Transverse colon (tissue), 4 donors: Measurements from ENCODE around the gene RAD23A. TPM values are rescaled to one million over a fixed set of nuclear protein-coding genes. Genes with fewer than 3 reads are reported as not detected.
A peak's percentile ranks its signal among the peaks of the same experiment; 100 is the strongest.

Experiments used
- DNase-seq: peaks from one replicate; pipeline ENCODE4 v3.0.0-alpha.2; 2019
- H3K27ac ChIP-seq, 4 donors: fragments of 200-600 bp; sonication (generic); 2 replicates each; pipeline ENCODE4 v1.5.1; 2016 to 2018; ENCODE audit warnings: inconsistent platforms in 4 of 4
- H3K27me3 ChIP-seq: fragments of 200-600 bp; sonication (generic); 2 replicates; pipeline ENCODE4 v1.5.1; 2017; ENCODE audit warnings: inconsistent platforms
- H3K36me3 ChIP-seq, 4 donors: fragments of 200-600 bp; sonication (generic); 2 replicates each; pipeline ENCODE4 v1.5.1; 2017 to 2019; ENCODE audit warnings: inconsistent platforms in 4 of 4
- H3K4me1 ChIP-seq, 4 donors: fragments of 200-600 bp; sonication (generic); 2 replicates each; pipeline ENCODE4 v1.5.1; 2017 to 2020; ENCODE audit warnings: inconsistent platforms in 4 of 4
- H3K4me3 ChIP-seq, 4 donors: fragments of 200-600 bp; sonication (generic); 1 replicate in 1 of 4; 2 replicates in 3 of 4; pipeline versions ENCODE4 v1.5.1 to v1.6.1; 2017 to 2019; ENCODE audit warnings: inconsistent platforms in 4 of 4
- H3K9me3 ChIP-seq, 2 donors: fragments of 200-600 bp; sonication (generic); 2 replicates each; pipeline ENCODE4 v1.5.1; 2017 to 2019; ENCODE audit warnings: inconsistent platforms in 2 of 2
- EP300 ChIP-seq: sonication (generic); formaldehyde crosslinking; IDR thresholded peaks from one replicate; pipeline ENCODE4 v1.6.1; 2017; ENCODE audit warnings: antibody characterized with exemption, low read depth
- POLR2A ChIP-seq: fragments of 450-650 bp; IDR thresholded peaks from one replicate; pipeline ENCODE4 v1.6.1; 2016; ENCODE audit warnings: antibody characterized with exemption, mild to moderate bottlenecking, moderate library complexity
- POLR2AphosphoS5 ChIP-seq, 3 donors: sonication (generic); formaldehyde crosslinking; IDR thresholded peaks; one replicate each; pipeline ENCODE4 v1.6.1; 2016; ENCODE audit warnings: antibody characterized with exemption in 3 of 3
- WGBS, 2 donors: methylation state at CpG; one replicate each; pipeline ENCODE4 v1.1.5; 2018; ENCODE audit warnings: low coverage in 1 of 2; 5-methylcytosine and 5-hydroxymethylcytosine counted together
- in situ Hi-C, 4 donors: fragments of 200-750 bp; cut with MboI; loops; one replicate each; pipeline versions ENCODE4 v1.15.0 to v1.15.1; 2017; ENCODE audit warnings: low sequenced_read_pairs in 3 of 4, low pct_ligation_motif_present in 1 of 4, low pct_unique_long_range_greater_than_20kb in 1 of 4
- intact Hi-C: fragments of 100-400 bp; cut with DNase I; formaldehyde crosslinking; loops from one replicate; pipeline ENCODE4 v1.15.1; 2023; ENCODE audit warnings: low total_unique reads
- total RNA-seq, 4 donors: library from RNA; depleted of rRNA; stranded (reverse); fragments of >200 nt; gene quantifications; one replicate each; pipeline ENCODE4 v1.1.0, GENCODE V29; 2016
- TF ChIP-seq, protein P1 (sequence below), 5 experiments: fragments of 200-600 bp in 3 of 5; fragments of 450-650 bp in 2 of 5; sonication (generic) in 3 of 5; IDR thresholded peaks; 1 replicate in 2 of 5; 2 replicates in 3 of 5; pipeline ENCODE4 v1.5.1; 2016 to 2017; ENCODE audit warnings: antibody characterized with exemption in 5 of 5, inconsistent platforms in 3 of 5, mild to moderate bottlenecking in 2 of 5, moderate library complexity in 1 of 5

RAD23A gene
- 10 to 100 TPM; 57.9 to 87.9 (median 75.9) TPM for total RNA-seq

DNA sequence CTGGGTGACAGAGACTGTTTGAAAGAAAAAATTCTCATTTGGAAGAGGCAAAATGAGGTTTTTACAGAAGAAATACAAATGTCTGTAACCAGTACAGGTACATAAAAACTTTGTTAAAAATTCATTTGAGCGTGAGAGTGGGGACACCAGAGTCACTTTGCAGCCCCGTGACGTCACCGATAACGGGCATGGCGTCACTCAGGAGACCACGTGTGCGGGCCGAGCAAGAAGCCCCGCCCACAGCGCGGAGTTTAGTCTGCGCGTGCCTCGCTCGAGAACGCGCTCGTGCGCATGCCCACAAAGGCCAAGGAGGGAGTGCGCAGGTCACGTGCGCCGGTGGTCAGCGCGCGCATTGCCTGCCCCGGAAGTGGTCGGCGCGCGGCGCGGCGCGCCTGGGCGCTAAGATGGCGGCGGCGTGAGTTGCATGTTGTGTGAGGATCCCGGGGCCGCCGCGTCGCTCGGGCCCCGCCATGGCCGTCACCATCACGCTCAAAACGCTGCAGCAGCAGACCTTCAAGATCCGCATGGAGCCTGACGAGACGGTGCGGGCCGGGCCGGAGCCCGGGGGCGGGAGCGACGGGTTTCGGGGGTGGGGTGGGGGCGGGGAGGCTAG, at the start of gene RAD23A:
RAD23A (plus strand) TSS at position 384 of the 613 bp plus-strand sequence; CDS start at position 471, 87 bp downstream.
- Histone ChIP-seq H3K27me3 (no peaks in the 10 kb centered on the region), H3K27ac (peak within 1 kb of the TSS; percentile 95 to 97 (median 96)), H3K9me3 (no peaks in the 10 kb centered on the region), H3K36me3 (peaks cover 0 to 52% (median 25%) of the 10 kb centered on the region in 4 donors), H3K4me1 (peaks cover 10 to 48% (median 22%) of the 10 kb centered on the region in 4 donors), H3K4me3 (peak within 1 kb of the TSS; percentile 67 to 92 (median 83))
- peak; percentile 99 for DNase-seq
- in situ Hi-C loops (no loop called here), intact Hi-C loops (loop anchor here (10.0 kb wide), 1 partner anchor 61 kb away; the partner anchor contains the start of genes DNASE2 and KLF1)
- 1% methylated on average over 42 of the region's 62 CpGs; no CpG with 5 or more reads in 1 of the 2 donors for WGBS, 2 donors
- TF ChIP-seq EP300 (no peak), POLR2A (peak; percentile 91), POLR2AphosphoS5 (IDR thresholded peaks at IDR 0.05) (peak; percentile 98 to 99 (median 98))
- TF ChIP-seq, protein P1, sequence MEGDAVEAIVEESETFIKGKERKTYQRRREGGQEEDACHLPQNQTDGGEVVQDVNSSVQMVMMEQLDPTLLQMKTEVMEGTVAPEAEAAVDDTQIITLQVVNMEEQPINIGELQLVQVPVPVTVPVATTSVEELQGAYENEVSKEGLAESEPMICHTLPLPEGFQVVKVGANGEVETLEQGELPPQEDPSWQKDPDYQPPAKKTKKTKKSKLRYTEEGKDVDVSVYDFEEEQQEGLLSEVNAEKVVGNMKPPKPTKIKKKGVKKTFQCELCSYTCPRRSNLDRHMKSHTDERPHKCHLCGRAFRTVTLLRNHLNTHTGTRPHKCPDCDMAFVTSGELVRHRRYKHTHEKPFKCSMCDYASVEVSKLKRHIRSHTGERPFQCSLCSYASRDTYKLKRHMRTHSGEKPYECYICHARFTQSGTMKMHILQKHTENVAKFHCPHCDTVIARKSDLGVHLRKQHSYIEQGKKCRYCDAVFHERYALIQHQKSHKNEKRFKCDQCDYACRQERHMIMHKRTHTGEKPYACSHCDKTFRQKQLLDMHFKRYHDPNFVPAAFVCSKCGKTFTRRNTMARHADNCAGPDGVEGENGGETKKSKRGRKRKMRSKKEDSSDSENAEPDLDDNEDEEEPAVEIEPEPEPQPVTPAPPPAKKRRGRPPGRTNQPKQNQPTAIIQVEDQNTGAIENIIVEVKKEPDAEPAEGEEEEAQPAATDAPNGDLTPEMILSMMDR (IDR thresholded peaks at IDR 0.05): peak in 1 of 5 experiments; percentile 27

DNA sequence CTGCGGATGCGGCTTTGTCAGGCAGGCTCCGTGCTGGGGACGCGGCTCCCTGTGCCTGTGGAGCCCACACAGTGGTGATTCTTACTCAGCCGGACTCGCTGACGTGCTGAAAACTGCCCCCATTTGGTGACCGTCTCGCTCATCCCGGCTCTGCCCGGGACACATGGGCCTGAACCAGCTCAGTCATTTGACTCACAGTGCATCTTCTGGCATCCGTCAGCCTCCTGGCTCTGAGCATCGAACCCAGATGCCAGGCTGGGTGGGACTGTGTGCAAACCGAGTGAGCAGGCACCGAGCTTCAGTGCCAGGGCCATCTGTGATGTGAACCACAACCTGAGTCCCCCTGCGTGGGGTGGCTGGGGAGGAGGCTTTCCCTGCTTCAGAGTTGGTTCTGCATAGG, 49.2 kb upstream of the RAD23A start:
- Histone ChIP-seq H3K36me3 (no peaks in the 10 kb centered on the region), H3K27ac (no peak overlapping the region), H3K4me1 (peaks cover 8 to 11% (median 10%) of the 10 kb centered on the region in 4 donors), H3K9me3 (no peaks in the 10 kb centered on the region), H3K27me3 (no peaks in the 10 kb centered on the region), H3K4me3 (no peak overlapping the region)
- TF ChIP-seq EP300 (no peak), POLR2AphosphoS5 (IDR thresholded peaks at IDR 0.05) (no peak), POLR2A (no peak)
- TF ChIP-seq, protein P1 (IDR thresholded peaks at IDR 0.05): no peak
- in situ Hi-C loops: no loop called here
- intact Hi-C loops: no loop called here
- no peak for DNase-seq
- 80 to 96% methylated on average over 2 to 17 of the region's 17 CpGs for WGBS, 2 donors

DNA sequence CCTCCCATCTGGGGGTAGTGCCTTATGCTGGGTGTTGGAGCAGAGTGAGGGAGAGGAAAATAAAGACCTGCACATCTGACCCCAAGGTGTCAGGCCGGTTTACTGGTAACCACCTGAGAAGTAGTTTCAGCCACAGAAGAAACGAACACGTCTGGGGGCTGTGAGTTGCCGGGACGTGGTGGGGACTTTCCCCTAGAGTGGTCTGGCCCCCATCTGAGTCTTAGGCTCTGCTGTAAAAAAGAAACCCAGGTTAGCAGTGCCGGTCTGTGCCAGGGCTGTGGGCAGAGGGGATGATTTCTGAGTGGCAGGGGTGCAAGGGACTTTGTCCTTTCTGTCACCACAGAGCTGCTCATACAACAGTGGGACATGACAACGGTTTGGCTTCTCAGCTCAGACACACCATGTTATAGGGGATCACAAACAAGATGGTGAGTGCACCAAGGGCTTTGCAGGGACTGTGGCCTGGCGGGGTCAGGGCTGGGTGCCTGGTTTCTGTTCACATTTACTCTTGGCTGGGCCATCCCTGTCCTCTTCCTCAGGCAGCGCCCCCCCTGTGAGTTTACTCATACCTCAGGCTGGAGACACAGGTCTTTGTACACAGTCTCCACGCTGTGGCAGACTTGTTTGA, 45.7 kb upstream of the RAD23A start:
- Histone ChIP-seq H3K36me3 (no peaks in the 10 kb centered on the region), H3K27ac (peak overlapping the region in 1 of 4 donors; percentile 38), H3K9me3 (no peaks in the 10 kb centered on the region), H3K4me1 (no peaks in the 10 kb centered on the region), H3K4me3 (no peak overlapping the region), H3K27me3 (no peaks in the 10 kb centered on the region)
- TF ChIP-seq POLR2A (no peak), POLR2AphosphoS5 (IDR thresholded peaks at IDR 0.05) (no peak), EP300 (no peak)
- TF ChIP-seq, protein P1 (IDR thresholded peaks at IDR 0.05): no peak
- in situ Hi-C loops (no loop called here), intact Hi-C loops (no loop called here)
- peak; percentile 51 for DNase-seq
- WGBS, 2 donors: 79% methylated on average over 10 of the region's 10 CpGs; no CpG with 5 or more reads in 1 of the 2 donors

DNA sequence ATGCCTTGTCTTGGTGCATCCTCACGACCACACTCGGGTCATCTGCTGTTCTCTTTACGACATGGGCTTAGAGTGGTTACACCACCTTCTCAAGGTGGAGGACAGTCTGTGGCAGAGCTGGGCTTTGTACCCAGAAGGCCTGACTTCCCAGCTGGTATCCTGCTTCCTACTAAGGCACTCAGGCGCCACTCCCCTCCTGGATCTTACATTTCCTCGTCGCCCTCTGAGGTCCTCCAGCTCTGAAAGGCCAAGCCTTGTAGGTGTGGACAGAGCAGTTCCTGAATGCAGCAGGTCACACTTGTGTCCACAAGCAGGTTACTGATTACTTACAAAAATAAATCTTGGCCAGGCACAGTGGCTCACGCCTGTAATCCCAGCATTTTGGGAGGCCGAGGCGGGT, 38.5 kb upstream of the RAD23A start:
- no peak for DNase-seq
- WGBS, 2 donors: 72 to 81% methylated on average over 3 to 9 of the region's 9 CpGs
- TF ChIP-seq POLR2AphosphoS5 (IDR thresholded peaks at IDR 0.05) (no peak), EP300 (no peak), POLR2A (no peak)
- TF ChIP-seq, protein P1 (IDR thresholded peaks at IDR 0.05): no peak
- Histone ChIP-seq H3K4me1 (peaks cover 0 to 3% (median 2%) of the 10 kb centered on the region in 4 donors), H3K27ac (no peak overlapping the region), H3K27me3 (no peaks in the 10 kb centered on the region), H3K4me3 (no peak overlapping the region), H3K9me3 (no peaks in the 10 kb centered on the region), H3K36me3 (no peaks in the 10 kb centered on the region)
- intact Hi-C loops (no loop called here), in situ Hi-C loops (no loop called here)
